CMK (cell line): ENCODE results near the gene WWTR1.

Source experiments
- DNase-seq: peaks from one replicate; pipeline ENCODE4 v3.0.0-alpha.2; 2010; ENCODE audit warnings: low read depth

WWTR1 gene

DNA sequence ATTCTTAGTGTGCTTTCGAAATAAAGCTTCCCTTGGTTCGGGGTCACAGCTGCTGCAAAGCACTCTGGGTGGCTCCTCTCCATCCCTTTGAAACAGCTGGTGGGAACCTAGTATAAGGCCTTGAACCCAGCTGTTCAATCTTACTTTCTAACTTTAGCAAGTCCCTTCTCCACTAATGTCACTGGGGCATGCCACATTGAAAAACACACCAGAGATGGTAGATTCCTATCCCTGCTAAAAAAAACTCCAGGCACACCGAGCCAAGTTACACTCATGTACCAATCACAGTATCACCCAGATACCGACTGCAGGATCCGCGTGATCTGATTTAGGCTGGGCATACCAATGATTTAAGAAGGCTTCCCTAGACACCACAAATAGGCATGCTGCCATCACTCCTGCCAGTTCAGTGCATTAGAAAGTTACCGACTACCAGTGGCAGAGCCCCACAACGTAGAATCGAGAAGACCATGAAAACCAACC lies 65.0 kb downstream of the WWTR1 start:
- DNase-seq: no peak

DNA sequence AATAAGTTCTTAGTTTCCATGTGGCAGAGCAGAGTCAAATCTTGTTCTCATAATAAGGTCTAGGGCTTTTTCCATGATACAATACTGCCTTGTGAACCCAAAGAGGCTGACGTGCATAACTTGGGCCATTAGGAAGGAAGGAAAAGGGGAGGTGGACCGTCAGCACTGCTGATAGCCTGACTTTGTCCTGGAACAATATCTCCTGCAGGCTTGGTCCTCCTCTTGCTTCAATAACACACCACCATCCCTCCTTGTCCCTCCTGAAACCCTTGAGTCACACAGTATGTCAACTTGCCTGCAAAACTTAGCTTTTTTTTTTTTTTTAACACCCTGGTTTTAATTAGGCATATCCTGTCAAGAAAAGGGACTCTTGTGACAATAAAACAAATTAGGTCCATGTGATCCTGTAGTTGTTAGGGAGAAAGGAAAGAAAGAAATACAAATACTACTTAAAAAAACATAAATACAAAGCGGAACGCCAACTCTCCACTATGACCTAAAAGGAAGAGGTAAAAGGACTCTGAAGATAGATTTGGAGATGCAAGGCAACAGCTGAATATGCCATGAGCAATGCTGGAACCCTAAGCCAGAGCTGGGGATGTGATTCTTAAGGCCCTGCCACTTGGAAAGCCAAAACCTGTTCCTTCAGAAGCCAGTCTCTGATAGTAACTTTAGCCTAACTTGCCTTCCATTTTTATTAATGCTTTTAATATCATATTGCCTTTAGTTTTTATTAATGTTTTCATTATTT lies 67.0 kb downstream of the WWTR1 start:
- no peak for DNase-seq

DNA sequence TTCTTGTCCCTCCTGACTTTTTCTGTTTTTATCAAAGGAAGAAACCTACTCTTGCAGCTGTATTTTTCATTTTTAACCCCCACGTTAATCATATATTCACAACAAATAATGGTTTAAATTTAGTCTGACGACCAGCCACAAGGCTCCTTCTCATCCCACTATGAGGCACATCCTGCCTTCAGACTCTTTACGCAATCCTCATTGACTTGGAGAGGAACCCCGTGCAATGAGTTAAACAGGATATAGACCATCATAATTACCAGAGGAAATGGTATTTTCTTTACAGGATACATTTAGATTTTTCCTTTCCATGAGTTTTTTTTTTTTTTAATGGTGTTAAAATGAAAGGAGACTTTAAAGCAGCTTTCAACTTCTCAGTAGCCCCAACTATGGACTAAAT lies 68.5 kb downstream of the WWTR1 start:
- no peak for DNase-seq

GRCh38 chr3:149588909-149589308 lies 68.9 kb downstream of the WWTR1 start:
- no peak for DNase-seq

DNA sequence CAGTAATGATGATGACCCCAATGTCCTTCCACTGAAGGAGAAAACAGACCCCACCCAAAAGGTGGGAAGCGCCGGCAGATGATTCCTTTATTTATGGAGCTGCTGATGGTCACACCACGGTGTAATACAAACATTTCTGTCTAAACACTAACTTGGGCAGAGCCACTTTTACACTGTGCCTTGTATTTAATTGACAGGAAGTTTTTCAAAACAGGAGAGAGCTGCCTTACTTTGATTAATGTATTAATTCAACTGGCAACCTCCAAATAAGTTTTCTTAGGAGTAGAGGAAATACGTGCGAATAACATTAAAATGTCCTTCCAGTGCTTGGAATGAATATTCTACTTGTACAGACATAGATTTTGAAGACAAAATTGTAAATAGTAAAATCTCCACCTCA lies 70.4 kb downstream of the WWTR1 start:
- no peak for DNase-seq

GRCh38 chr3:149586871-149587270 lies 71.0 kb downstream of the WWTR1 start:
- no peak for DNase-seq

GRCh38 chr3:149585401-149585726 lies 72.5 kb downstream of the WWTR1 start:
- DNase-seq: no peak

DNA sequence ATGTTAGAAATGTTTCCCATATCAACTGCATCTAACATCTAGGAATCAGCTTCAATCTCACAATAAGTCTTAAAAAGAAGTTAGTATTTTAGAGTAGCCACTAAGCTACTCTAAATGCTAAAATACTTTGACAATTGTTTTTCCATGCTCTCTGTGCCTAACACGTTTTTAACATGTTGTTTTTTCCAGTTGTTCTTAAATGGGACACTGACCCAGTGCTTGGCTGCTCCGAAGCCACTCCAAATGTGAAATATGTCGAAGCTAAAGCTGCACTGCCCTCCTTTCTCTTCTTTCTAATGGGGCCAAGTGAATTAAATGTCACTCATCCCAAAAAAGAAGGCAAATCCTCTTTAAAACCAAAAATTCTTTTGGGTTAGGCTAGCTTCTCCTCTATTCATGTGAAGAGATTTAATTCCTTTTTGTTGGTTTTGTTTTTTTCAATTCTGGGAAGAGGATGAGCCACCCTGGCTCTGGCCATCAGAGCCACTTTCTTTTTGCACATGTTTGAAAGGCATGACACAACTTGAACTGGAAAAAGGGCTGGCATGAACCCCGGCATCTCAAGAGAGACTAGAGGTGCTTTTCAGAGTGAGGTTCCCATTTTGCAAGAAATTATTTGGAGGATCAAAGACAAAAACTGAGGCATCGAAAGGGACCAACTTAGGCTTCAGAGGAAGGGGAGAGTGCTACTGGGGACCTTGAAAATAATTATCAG lies 73.7 kb downstream of the WWTR1 start:
- DNase-seq: no peak

DNA sequence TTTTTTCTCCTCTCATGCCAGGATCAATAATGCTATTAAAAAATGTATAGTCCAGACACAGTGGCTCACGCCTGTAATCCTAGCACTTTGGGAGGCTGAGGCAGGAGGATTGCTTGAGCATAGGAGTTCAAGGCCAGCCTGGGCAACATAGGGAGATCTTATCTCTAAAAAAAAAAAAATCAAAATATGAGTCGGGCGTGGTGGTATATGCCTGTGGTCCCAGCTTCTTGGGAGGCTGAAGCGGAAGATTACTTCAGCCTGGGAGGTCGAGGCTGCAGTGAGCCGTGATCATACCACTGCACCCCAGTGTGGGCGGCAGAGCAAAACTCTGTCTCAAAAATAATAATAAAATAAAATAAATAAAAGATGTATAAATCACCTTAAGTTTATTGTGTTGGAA lies 75.4 kb downstream of the WWTR1 start:
- DNase-seq: no peak

GRCh38 chr3:149581681-149582370 lies 76.0 kb downstream of the WWTR1 start:
- DNase-seq: no peak

GRCh38 chr3:149581248-149581647 lies 76.6 kb downstream of the WWTR1 start:
- no peak for DNase-seq

DNA sequence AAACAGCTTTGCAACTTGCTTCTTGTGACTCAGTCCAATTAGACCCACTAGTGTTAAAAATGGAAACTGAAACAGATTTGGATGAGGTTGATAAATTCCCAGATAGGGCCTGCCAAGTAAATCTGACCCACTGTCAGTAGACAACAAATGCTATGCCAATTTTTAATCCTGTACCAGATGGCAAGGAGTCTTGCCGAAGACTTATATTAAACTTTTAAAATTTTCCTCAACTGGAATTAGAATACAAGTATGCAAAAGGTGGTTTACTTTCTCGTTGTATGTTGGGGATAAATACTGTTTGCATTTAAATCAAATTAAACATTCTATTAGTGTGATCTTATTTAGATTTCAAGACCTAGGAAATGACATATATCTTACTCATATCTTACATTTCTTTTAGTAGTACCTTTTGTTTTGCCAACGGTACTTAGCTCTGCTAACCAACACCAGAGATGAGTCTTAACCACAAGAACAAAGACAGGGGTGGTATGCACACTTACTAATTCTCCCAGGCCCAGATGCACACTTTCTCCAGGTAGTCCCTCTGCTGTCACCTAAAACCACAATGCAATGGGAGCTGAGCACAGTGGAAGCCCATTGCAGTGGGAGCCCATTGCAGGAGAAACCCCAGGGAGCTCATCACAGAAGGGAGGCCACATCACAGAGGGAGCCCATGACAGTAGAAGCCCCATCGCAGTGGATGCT lies 77.8 kb downstream of the WWTR1 start:
- DNase-seq: no peak

GRCh38 chr3:149579161-149579560 lies 78.7 kb downstream of the WWTR1 start:
- DNase-seq: no peak

DNA sequence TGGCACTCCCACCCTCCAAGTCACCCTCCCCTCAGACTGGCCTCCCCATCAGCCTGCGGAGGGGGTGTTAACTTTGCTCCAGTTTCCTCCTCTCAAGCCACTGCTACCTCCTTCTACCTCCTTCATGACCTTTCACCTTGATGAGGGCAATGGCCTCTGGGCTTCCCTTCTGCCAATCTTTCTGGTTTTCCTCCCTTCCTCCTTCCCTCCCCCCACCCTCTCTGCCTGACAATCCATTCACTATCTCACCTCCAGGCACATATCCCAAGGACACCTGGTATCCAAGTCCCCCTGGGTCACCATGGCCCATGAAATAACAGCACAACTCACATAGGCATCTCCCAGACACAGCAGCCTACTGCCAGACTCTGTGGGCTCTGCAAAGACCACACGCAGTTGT lies 80.0 kb downstream of the WWTR1 start:
- no peak for DNase-seq

DNA sequence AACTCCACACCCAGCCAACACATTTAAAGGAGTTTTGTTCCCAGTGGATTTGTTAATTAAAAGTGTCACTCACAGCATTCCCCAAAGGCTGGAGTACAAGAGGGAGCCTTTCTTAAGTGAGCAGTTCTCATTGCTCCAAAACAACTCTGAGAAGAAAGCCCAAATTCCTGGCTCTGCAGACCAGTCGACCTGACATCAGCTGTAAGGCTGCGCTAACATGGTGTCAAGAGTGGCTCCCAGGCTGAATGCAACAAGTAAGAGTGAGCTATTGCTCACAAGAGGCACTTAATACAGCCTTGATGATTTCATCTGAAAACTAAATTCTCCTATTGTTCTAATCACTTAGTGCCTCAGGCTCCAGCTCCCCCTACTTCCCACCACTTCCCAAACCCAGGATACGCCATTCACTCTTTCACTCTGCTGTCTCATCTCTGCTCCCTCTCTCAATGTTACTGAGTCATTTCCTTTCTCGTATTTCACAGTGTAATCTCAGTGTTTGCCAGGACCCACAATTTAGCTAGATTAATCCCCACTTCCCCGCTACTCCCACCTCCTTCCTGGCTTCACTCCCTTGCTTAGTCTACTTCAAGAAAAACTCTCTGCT lies 81.8 kb downstream of the WWTR1 start:
- DNase-seq: no peak

- no peak for DNase-seq
These were observed 82.4 kb downstream of the WWTR1 start for GRCh38 chr3:149575213-149575960.

DNA sequence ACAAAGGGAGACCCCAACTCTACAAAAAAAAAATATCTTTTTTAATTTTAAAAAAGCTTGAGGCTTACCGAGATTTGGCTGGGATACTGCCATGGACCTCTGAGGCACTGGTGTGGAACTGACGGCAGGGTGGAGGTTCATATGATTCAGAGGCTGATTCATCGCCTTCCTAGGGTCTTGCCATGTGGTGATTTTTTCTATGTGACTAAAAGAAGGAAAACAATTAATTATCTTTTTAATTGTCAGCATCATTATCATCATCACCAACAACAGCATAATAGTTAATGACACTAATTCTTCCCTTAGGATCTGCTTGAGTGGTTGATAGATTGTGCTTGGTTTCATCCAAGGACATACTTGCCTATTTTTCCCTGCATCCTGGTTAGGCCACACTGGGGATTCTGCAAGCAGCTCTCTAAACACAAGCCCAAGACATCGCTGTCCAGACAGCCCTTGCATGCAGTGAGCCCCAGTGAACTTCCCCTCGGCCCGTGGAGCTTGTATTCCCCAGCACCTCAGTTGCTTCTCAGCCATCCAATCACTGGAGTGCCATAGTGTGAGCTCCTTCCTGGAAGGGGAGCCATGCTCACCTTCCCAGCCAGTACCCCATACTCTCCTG lies 84.9 kb downstream of the WWTR1 start:
- no peak for DNase-seq

GRCh38 chr3:149571381-149571780 lies 86.4 kb downstream of the WWTR1 start:
- no peak for DNase-seq

GRCh38 chr3:149570016-149570415 lies 87.8 kb downstream of the WWTR1 start:
- no peak for DNase-seq

DNA sequence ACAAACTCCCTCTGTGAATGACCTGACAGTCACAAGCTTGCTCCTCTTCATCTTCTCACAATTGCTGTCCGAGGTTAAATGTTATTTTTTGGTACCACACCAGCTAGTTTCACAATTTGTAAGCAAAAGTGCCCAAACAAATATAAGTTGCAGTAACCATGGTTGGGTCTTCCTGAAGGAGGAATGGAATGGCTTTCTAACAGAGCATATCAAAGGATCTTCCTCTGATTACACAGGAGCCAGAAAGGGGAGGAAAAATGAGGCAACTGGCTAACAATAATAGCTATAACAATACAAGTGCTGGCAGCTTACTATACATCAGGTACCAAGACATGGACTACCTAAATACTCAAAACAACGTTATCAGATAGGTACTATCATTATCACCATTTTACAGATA lies 90.4 kb downstream of the WWTR1 start:
- no peak for DNase-seq
